HepG2 (cell line): ENCODE data around the gene RPS6KB2. TPM values are rescaled to one million over a fixed set of nuclear protein-coding genes. Genes with fewer than 3 reads are reported as not detected.
A peak's percentile ranks its signal among the peaks of the same experiment; 100 is the strongest.

Experiments used
- ARHGAP35 ChIP-seq: sonication (generic); formaldehyde crosslinking; IDR thresholded peaks from 2 replicates; pipeline ENCODE4 v1.9.0; 2022; ENCODE audit warnings: mild to moderate bottlenecking, inconsistent platforms, moderate library complexity, missing genetic modification reagents, borderline replicate concordance
- EED ChIP-seq: sonication (generic); formaldehyde crosslinking; IDR thresholded peaks from 2 replicates; pipeline ENCODE4 v1.5.0; 2020; ENCODE audit warnings: mild to moderate bottlenecking, missing genetic modification reagents
- ELF4 ChIP-seq: sonication (generic); formaldehyde crosslinking; IDR thresholded peaks from 2 replicates; pipeline ENCODE4 v1.5.0; 2020; ENCODE audit warnings: missing genetic modification reagents, mild to moderate bottlenecking, moderate library complexity, borderline replicate concordance
- GATA4 ChIP-seq: sonication (generic); IDR thresholded peaks from 2 replicates; pipeline ENCODE4 v1.6.1; 2016; ENCODE audit warnings: antibody characterized with exemption, low read depth, borderline replicate concordance
- HDAC2 ChIP-seq: sonication (generic); formaldehyde crosslinking; IDR thresholded peaks from 2 replicates; pipeline ENCODE4 v1.4.0; 2020; ENCODE audit warnings: missing genetic modification reagents
- IRF2 ChIP-seq: IDR thresholded peaks from 2 replicates; pipeline ENCODE4 v1.6.1; 2018; ENCODE audit warnings: missing genetic modification reagents, missing compliant biosample characterization
- KLF12 ChIP-seq: sonication (generic); formaldehyde crosslinking; IDR thresholded peaks from 2 replicates; pipeline ENCODE4 v1.4.0; 2020; ENCODE audit warnings: missing genetic modification reagents, borderline replicate concordance
- LCORL ChIP-seq, 2 experiments: fragments of 450-650 bp in 1 of 2; sonication (generic) in 1 of 2; formaldehyde crosslinking in 1 of 2; IDR thresholded peaks; 2 replicates each; pipeline versions ENCODE4 v1.5.0 to v1.6.1; 2017 to 2020; ENCODE audit warnings: antibody characterized with exemption in 1 of 2, missing genetic modification reagents in 1 of 2
- MIXL1 ChIP-seq: IDR thresholded peaks from 2 replicates; pipeline ENCODE4 v1.6.1; 2016
- MXI1 ChIP-seq: IDR thresholded peaks from 3 replicates; pipeline ENCODE4 v1.6.1; 2012; ENCODE audit warnings: low read depth, low read length, inconsistent platforms, borderline replicate concordance
- NCOA1 ChIP-seq: sonication (generic); formaldehyde crosslinking; IDR thresholded peaks from 2 replicates; pipeline ENCODE4 v1.9.0; 2021; ENCODE audit warnings: missing genetic modification reagents
- RBFOX2 ChIP-seq: fragments of 200-400 bp; formaldehyde crosslinking; IDR thresholded peaks from 2 replicates; pipeline ENCODE4 v1.6.1; 2017; ENCODE audit warnings: low read depth, mild to moderate bottlenecking, low read length
- RNF2 ChIP-seq: fragments of 450-650 bp; conservative IDR thresholded peaks from 2 replicates; pipeline ENCODE4 v1.6.1; 2016; ENCODE audit warnings: low read depth
- SKI ChIP-seq: fragments of 450-650 bp; IDR thresholded peaks from one replicate; pipeline ENCODE4 v1.6.1; 2018; ENCODE audit warnings: mild to moderate bottlenecking; ENCODE audit not compliant: partially characterized antibody
- SPEN ChIP-seq: sonication (generic); formaldehyde crosslinking; IDR thresholded peaks from 2 replicates; pipeline ENCODE4 v1.5.1; 2020; ENCODE audit warnings: low read depth, mild to moderate bottlenecking, missing genetic modification reagents
- SRSF1 ChIP-seq: fragments of 200-400 bp; formaldehyde crosslinking; optimal IDR thresholded peaks from 2 replicates; pipeline ENCODE3; 2017; ENCODE audit warnings: mild to moderate bottlenecking, low read depth, low read length, moderate library complexity
- TAF1 ChIP-seq: sonication (generic); formaldehyde crosslinking; IDR thresholded peaks from 2 replicates; pipeline ENCODE4 v1.4.0; 2020; ENCODE audit warnings: missing genetic modification reagents
- TBX2 ChIP-seq: sonication (generic); formaldehyde crosslinking; IDR thresholded peaks from 2 replicates; pipeline ENCODE4 v1.5.0; 2020; ENCODE audit warnings: missing genetic modification reagents, mild to moderate bottlenecking, borderline replicate concordance
- THAP11 ChIP-seq: IDR thresholded peaks from 2 replicates; pipeline ENCODE4 v1.6.1; 2016; ENCODE audit warnings: missing biosample characterization, missing genetic modification reagents
- ZFY ChIP-seq: sonication (generic); formaldehyde crosslinking; IDR thresholded peaks from 2 replicates; pipeline ENCODE4 v1.4.0; 2020; ENCODE audit warnings: missing genetic modification reagents
- ZNF546 ChIP-seq: sonication (generic); formaldehyde crosslinking; conservative IDR thresholded peaks from 2 replicates; pipeline ENCODE4 v1.8.1; 2023; ENCODE audit warnings: mild to moderate bottlenecking, missing genetic modification reagents
- ZNF572 ChIP-seq: sonication (generic); formaldehyde crosslinking; IDR thresholded peaks from 2 replicates; pipeline ENCODE4 v1.5.1; 2020; ENCODE audit warnings: mild to moderate bottlenecking, missing genetic modification reagents
- ZNF883 ChIP-seq: sonication (generic); formaldehyde crosslinking; IDR thresholded peaks from 2 replicates; pipeline ENCODE4 v1.5.1; 2020; ENCODE audit warnings: mild to moderate bottlenecking, missing genetic modification reagents; ENCODE audit errors: not compliant biosample characterization
- polyA plus RNA-seq, 8 experiments: library from polyadenylated mRNA; depleted of rRNA in 3 of 8; stranded (reverse) in 7 of 8; unstranded in 1 of 8; fragments of >200 nt; fragmentation: Illumina TruSeq in 4 of 8; extraction: Trizol in 4 of 8; gene quantifications; 2 replicates each; pipeline versions ENCODE4 v1.2.1 to v1.2.3, GENCODE V29; 2011 to 2016; ENCODE audit warnings: low read depth in 4 of 8, missing spikeins in 1 of 8, mixed read lengths in 1 of 8; ENCODE audit not compliant: insufficient read depth in 1 of 8
- total RNA-seq, 5 experiments: library from RNA; depleted of rRNA; stranded (reverse); fragments of >200 nt; fragmentation: Illumina TruSeq; extraction: Trizol; gene quantifications; 2 replicates each; pipeline ENCODE4 v1.2.3, GENCODE V29; 2016; ENCODE audit warnings: low read depth in 1 of 5
- TF ChIP-seq, protein P1 (sequence below): IDR thresholded peaks from 2 replicates; pipeline ENCODE4 v1.6.1; 2012; ENCODE audit warnings: inconsistent platforms
- TF ChIP-seq, protein P2 (sequence below): sonication (generic); formaldehyde crosslinking; IDR thresholded peaks from 2 replicates; pipeline ENCODE4 v1.5.0; 2020; ENCODE audit warnings: mild to moderate bottlenecking, missing genetic modification reagents, borderline replicate concordance
- TF ChIP-seq, protein P3 (sequence below): sonication (generic); formaldehyde crosslinking; IDR thresholded peaks from 2 replicates; pipeline ENCODE4 v1.5.0; 2020; ENCODE audit warnings: missing genetic modification reagents

Gene RPS6KB2
- total and polyA plus RNA-seq, 2 of the 13 experiments (the other 11 are each of a cell fraction or from before 2014, with no cell fraction given) = 52.9 to 54.8 TPM

DNA sequence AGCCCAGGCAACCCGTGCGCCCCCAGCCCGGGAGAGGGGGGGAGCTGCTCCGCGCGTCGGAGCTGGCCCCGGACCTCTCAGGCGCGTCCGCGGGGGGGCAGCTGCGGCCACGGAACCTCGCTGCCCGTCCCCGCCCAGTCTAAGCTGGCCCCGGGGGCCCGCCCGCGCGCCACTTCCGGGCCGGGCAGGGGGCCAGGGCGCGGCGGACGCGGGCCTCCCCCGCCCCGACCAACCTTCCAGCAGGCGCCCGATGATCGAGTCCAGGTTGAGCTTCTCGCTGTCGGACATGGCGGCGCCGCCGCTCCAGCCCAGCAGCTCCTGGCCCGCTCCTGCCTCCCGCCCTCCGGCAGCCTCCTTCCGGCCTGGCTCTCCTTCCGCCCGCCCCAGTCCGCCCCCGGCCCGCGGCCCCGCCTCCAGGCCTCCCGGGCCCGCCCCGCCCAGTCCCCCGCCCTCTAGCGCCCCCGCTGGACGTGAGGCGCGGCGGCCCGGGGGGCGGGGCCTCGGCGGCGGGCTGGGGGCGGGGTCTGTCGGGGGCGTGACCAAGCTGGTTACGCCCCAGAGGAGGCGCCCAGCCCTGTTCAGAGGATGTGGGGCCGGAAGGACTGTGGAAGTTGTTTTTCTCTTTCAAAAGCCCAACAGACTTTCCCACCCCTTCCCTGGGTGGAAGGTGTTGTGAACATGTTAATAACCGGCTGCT lies 26.7 kb upstream of the RPS6KB2 start, which contains the start of gene PPP1CA (continued):
- 0 out of 2 replicates have a peak, but pooled peaks have one; percentile 14 for TF ChIP-seq ELF4 (CRISPR knock-in tag)
- peak; percentile 10; the same call in 1 of the 2 replicates for TF ChIP-seq MIXL1
- TF ChIP-seq, protein P1, sequence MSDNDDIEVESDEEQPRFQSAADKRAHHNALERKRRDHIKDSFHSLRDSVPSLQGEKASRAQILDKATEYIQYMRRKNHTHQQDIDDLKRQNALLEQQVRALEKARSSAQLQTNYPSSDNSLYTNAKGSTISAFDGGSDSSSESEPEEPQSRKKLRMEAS = peak; percentile 74
- TF ChIP-seq KLF12 = peak; percentile 44; the same call in 1 of the 2 replicates
- no peak for TF ChIP-seq NCOA1 (CRISPR knock-in tag)
- peak; percentile 9 for TF ChIP-seq SKI
- TF ChIP-seq, protein P2, sequence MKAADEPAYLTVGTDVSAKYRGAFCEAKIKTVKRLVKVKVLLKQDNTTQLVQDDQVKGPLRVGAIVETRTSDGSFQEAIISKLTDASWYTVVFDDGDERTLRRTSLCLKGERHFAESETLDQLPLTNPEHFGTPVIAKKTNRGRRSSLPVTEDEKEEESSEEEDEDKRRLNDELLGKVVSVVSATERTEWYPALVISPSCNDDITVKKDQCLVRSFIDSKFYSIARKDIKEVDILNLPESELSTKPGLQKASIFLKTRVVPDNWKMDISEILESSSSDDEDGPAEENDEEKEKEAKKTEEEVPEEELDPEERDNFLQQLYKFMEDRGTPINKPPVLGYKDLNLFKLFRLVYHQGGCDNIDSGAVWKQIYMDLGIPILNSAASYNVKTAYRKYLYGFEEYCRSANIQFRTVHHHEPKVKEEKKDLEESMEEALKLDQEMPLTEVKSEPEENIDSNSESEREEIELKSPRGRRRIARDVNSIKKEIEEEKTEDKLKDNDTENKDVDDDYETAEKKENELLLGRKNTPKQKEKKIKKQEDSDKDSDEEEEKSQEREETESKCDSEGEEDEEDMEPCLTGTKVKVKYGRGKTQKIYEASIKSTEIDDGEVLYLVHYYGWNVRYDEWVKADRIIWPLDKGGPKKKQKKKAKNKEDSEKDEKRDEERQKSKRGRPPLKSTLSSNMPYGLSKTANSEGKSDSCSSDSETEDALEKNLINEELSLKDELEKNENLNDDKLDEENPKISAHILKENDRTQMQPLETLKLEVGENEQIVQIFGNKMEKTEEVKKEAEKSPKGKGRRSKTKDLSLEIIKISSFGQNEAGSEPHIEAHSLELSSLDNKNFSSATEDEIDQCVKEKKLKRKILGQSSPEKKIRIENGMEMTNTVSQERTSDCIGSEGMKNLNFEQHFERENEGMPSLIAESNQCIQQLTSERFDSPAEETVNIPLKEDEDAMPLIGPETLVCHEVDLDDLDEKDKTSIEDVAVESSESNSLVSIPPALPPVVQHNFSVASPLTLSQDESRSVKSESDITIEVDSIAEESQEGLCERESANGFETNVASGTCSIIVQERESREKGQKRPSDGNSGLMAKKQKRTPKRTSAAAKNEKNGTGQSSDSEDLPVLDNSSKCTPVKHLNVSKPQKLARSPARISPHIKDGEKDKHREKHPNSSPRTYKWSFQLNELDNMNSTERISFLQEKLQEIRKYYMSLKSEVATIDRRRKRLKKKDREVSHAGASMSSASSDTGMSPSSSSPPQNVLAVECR (CRISPR knock-in tag) = peak; percentile 78; the same call in 1 of the 2 replicates
- 0 out of 2 replicates have a peak, but pooled peaks have one; percentile 48 for TF ChIP-seq IRF2
- peak; percentile 6 for TF ChIP-seq ZNF883 (CRISPR knock-in tag)
- TF ChIP-seq MXI1 = peak; percentile 48; the same call in 1 of the 3 replicates
- TF ChIP-seq ARHGAP35 (CRISPR knock-in tag) = no peak
- TF ChIP-seq TAF1 (CRISPR knock-in tag) = peak; percentile 13; the same call in 1 of the 2 replicates
- TF ChIP-seq RNF2 = 0 out of 2 replicates have a peak, but pooled peaks have one; percentile 13
- peak; percentile 70 for TF ChIP-seq SRSF1
- TF ChIP-seq, protein P3, sequence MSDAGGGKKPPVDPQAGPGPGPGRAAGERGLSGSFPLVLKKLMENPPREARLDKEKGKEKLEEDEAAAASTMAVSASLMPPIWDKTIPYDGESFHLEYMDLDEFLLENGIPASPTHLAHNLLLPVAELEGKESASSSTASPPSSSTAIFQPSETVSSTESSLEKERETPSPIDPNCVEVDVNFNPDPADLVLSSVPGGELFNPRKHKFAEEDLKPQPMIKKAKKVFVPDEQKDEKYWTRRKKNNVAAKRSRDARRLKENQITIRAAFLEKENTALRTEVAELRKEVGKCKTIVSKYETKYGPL (CRISPR knock-in tag) = no peak
- peak; percentile 70 for TF ChIP-seq SPEN (CRISPR knock-in tag)
- 0 out of 2 replicates have a peak, but pooled peaks have one; percentile 22 for TF ChIP-seq GATA4
- TF ChIP-seq LCORL (IDR thresholded peaks at IDR 0.05) = no peak
- TF ChIP-seq LCORL (CRISPR knock-in tag; IDR thresholded peaks at IDR 0.05) = 0 out of 2 replicates have a peak, but pooled peaks have one; percentile 53
- TF ChIP-seq ZFY (CRISPR knock-in tag) = peak; percentile 81
- TF ChIP-seq TBX2 (CRISPR knock-in tag) = peak; percentile 12; the same call in 1 of the 2 replicates
- 0 out of 2 replicates have a peak, but pooled peaks have one; percentile 8 for TF ChIP-seq EED (CRISPR knock-in tag)
- peak; percentile 88 for TF ChIP-seq RBFOX2
- 0 out of 2 replicates have a peak, but pooled peaks have one; percentile 44 for TF ChIP-seq HDAC2 (CRISPR knock-in tag)
- 0 out of 2 replicates have a peak, but pooled peaks have one; percentile 62 for TF ChIP-seq ZNF546 (CRISPR knock-in tag)
- no peak for TF ChIP-seq ZNF572 (CRISPR knock-in tag)
- peak; percentile 61 for TF ChIP-seq THAP11 (CRISPR knock-in tag)
